GM19025 (cell line): ENCODE data around the gene CT47C1.
"Not testable (repeated sequence)": the region's sequence is repeated elsewhere in the genome, so short reads cannot be mapped to it uniquely, and the experiment has no call there.

Experiments
- ATAC-seq: cut with Tn5 transposase; IDR thresholded peaks from one replicate; pipeline ENCODE4 v1.9.1; 2021; ENCODE audit warnings: mild to moderate bottlenecking, low read depth, moderate library complexity; ENCODE audit not compliant: unreplicated experiment

Gene CT47C1

GRCh38 chrX:119072744-119073143 lies at the start of gene CT47C1:
Gene CT47C1 (plus strand): TSS chrX:119072993. CDS start chrX:119073226, 233 bp downstream.
- no peak for ATAC-seq

GRCh38 chrX:119025900-119026299 lies 46.9 kb upstream of the CT47C1 start:
- no peak for ATAC-seq

- not testable (repeated sequence) for ATAC-seq
Observed at GRCh38 chrX:119026344-119026743, 46.4 kb upstream of the CT47C1 start.

GRCh38 chrX:119027960-119028732 lies 44.6 kb upstream of the CT47C1 start:
- not testable (repeated sequence) for ATAC-seq

GRCh38 chrX:119028733-119029330 lies 44.0 kb upstream of the CT47C1 start:
- ATAC-seq, result no peak

GRCh38 chrX:119029656-119030055 lies 43.1 kb upstream of the CT47C1 start:
- ATAC-seq, result not testable (repeated sequence)

- no peak for ATAC-seq
Observed at GRCh38 chrX:119030990-119031389, 41.8 kb upstream of the CT47C1 start.

- no peak for ATAC-seq
Observed at GRCh38 chrX:119036107-119037029, 36.4 kb upstream of the CT47C1 start.

GRCh38 chrX:119040432-119040831 lies 32.4 kb upstream of the CT47C1 start:
- ATAC-seq, result no peak

GRCh38 chrX:119041175-119041574 lies 31.6 kb upstream of the CT47C1 start:
- ATAC-seq, result no peak

GRCh38 chrX:119042040-119042439 lies 30.8 kb upstream of the CT47C1 start:
- no peak for ATAC-seq

- no peak for ATAC-seq
Observed at GRCh38 chrX:119042996-119043395, 29.8 kb upstream of the CT47C1 start.

- no peak for ATAC-seq
Observed at GRCh38 chrX:119045884-119046283, 26.9 kb upstream of the CT47C1 start.

- ATAC-seq, result no peak
Observed at GRCh38 chrX:119055687-119056086, 17.1 kb upstream of the CT47C1 start.

GRCh38 chrX:119062750-119063374 lies 9.9 kb upstream of the CT47C1 start:
- ATAC-seq, result no peak

- no peak for ATAC-seq
Observed at GRCh38 chrX:119063428-119063827, 9.4 kb upstream of the CT47C1 start.

- no peak for ATAC-seq
Observed at GRCh38 chrX:119067023-119067739, 5.6 kb upstream of the CT47C1 start.

GRCh38 chrX:119069128-119069527 lies 3.7 kb upstream of the CT47C1 start:
- no peak for ATAC-seq

GRCh38 chrX:119069762-119070161 lies 3.0 kb upstream of the CT47C1 start:
- no peak for ATAC-seq

- peak; percentile 81 for ATAC-seq
Observed at GRCh38 chrX:119071381-119071780, 1.4 kb upstream of the CT47C1 start.
